Measurements from ENCODE around the gene DCLRE1B.
"Not testable (repeated sequence)": the region's sequence is repeated elsewhere in the genome, so short reads cannot be mapped to it uniquely, and the experiment has no call there.

GRCh38 chr1:113948151-113948550, 43.0 kb downstream of the DCLRE1B start:
- TF ChIP-seq, protein P1, sequence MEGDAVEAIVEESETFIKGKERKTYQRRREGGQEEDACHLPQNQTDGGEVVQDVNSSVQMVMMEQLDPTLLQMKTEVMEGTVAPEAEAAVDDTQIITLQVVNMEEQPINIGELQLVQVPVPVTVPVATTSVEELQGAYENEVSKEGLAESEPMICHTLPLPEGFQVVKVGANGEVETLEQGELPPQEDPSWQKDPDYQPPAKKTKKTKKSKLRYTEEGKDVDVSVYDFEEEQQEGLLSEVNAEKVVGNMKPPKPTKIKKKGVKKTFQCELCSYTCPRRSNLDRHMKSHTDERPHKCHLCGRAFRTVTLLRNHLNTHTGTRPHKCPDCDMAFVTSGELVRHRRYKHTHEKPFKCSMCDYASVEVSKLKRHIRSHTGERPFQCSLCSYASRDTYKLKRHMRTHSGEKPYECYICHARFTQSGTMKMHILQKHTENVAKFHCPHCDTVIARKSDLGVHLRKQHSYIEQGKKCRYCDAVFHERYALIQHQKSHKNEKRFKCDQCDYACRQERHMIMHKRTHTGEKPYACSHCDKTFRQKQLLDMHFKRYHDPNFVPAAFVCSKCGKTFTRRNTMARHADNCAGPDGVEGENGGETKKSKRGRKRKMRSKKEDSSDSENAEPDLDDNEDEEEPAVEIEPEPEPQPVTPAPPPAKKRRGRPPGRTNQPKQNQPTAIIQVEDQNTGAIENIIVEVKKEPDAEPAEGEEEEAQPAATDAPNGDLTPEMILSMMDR (conservative IDR thresholded peaks at IDR 0.05) = not testable (repeated sequence)
- TF ChIP-seq ZFX (IDR thresholded peaks at IDR 0.05) = not testable (repeated sequence)
